Type B pancreatic cell (in vitro differentiated cells): ENCODE results near the gene DHX16. TPM values are rescaled to one million over a fixed set of nuclear protein-coding genes. Genes with fewer than 3 reads are reported as not detected.

Experiments used
- DNase-seq: peaks from one replicate; pipeline ENCODE4 v3.0.0; 2021; ENCODE audit warnings: mixed read lengths; ENCODE audit not compliant: unreplicated experiment; ENCODE audit errors: extremely low spot score
- H3K27ac Mint-ChIP-seq: 2 replicates; pipeline ENCODE4 v1.8.0; 2021; ENCODE audit warnings: mild to moderate bottlenecking, mixed read lengths
- H3K27me3 Mint-ChIP-seq: 2 replicates; pipeline ENCODE4 v1.8.0; 2021; ENCODE audit warnings: mixed read lengths
- H3K36me3 Mint-ChIP-seq: 2 replicates; pipeline ENCODE4 v1.8.0; 2021; ENCODE audit warnings: mixed read lengths
- H3K4me1 Mint-ChIP-seq: one replicate; pipeline ENCODE4 v1.8.0; 2021; ENCODE audit warnings: mixed read lengths; ENCODE audit not compliant: unreplicated experiment
- H3K4me3 Mint-ChIP-seq: 2 replicates; pipeline ENCODE4 v1.8.0; 2021; ENCODE audit warnings: mild to moderate bottlenecking, mixed read lengths
- H3K9me3 Mint-ChIP-seq: 2 replicates; pipeline ENCODE4 v1.8.0; 2021; ENCODE audit warnings: mixed read lengths
- CTCF ChIP-seq: fragments of 200-600 bp; sonication (generic); conservative IDR thresholded peaks from 2 replicates; pipeline ENCODE4 v1.5.0; 2021; ENCODE audit warnings: antibody characterized with exemption, mild to moderate bottlenecking
- total RNA-seq: library from RNA; stranded (reverse); gene quantifications from 2 replicates; pipeline ENCODE4 v1.2.1, GENCODE V29; 2021; ENCODE audit warnings: low replicate concordance

The DHX16 gene
- total RNA-seq, 1 donor from 2014 or later, result 29.6 TPM

DNA sequence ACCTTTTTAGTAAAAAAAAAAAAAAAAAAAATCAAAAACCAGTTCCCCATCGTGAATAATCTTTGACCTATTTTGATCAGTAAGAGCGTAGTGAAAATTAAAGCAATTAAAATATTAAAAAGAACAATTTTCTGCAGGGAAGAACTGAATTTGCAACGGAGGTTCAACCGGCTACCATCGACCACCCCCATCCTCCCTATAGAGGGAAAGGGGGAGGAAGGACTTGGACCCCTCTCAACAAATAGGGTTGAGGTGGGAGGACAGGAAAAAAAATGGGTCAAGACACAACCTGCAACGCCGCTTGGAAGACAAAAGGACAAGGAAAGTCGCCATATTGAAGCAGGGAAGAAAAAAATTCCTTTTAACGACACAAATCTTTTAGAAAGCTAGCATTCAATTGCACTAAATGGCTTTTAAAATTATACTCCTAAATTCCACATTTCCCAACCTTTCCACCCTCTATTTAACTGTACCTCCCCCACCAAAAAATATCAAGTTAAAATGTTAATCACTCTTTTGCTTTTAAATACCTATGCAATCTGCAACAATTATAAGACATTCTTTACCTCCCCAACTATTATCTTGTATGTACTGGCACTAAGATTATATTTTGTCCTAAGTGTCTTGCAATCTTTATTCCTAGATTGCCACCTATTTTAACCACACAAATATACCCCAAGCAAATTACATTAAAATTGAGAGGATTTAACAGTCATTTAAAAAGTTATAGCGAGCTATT lies 57.4 kb downstream of the DHX16 start:
- no peaks in the 10 kb centered on the region for H3K9me3 Mint-ChIP-seq
- peaks cover 21% of the 10 kb centered on the region for H3K27me3 Mint-ChIP-seq
- H3K36me3 Mint-ChIP-seq, result peaks cover 30% of the 10 kb centered on the region
- H3K27ac Mint-ChIP-seq, result peak overlapping the region; percentile 100
- DNase-seq, result no peak
- TF ChIP-seq CTCF, result peak; percentile 11
- H3K4me3 Mint-ChIP-seq, result peak overlapping the region; percentile 95
- peaks cover 43% of the 10 kb centered on the region for H3K4me1 Mint-ChIP-seq

GRCh38 chr6:30614843-30615218 lies 58.0 kb downstream of the DHX16 start:
- DNase-seq, result peak; percentile 80
- no peaks in the 10 kb centered on the region for H3K9me3 Mint-ChIP-seq
- peak overlapping the region; percentile 95 for H3K4me3 Mint-ChIP-seq
- H3K4me1 Mint-ChIP-seq, result peaks cover 43% of the 10 kb centered on the region
- H3K27me3 Mint-ChIP-seq, result peaks cover 21% of the 10 kb centered on the region
- H3K27ac Mint-ChIP-seq, result peak overlapping the region; percentile 100
- H3K36me3 Mint-ChIP-seq, result peaks cover 30% of the 10 kb centered on the region
- no peak for TF ChIP-seq CTCF

DNA sequence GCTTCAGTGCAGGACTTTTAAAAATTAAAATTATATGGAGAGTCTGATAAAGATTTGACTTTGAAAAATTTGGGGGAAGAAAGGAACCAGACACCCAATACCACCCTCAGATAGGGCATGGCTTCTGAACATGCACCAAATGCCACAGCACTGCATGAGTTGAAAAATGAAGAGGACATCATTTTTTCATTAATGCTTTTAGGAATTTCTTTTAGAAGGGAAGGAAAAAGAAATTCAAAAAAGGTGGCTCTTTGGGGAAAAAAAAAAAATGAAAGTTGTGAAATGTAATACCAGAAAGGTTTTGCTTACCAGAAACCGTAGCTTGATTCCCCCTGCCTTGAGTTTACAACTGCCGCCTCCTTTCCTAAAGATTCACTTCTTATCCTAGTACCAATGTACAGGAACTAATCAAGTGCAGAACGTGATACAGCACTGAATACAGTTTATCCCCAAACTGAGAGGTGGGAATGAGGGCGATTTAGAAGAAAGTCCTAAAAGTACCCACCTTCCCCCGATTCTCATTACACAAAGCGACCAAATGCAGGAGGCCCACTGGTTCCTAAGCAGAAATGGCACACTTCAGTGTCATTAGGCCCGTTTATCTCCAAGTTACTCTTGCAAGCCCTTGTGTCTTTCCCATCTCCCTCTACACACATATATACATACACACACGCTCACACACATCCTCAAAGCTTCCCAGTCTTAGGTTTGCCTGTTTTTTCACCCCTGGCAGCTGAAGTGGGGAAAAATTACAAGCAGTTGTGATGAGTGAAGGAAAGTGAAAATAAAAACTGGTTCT lies 58.6 kb downstream of the DHX16 start:
- H3K36me3 Mint-ChIP-seq, result peaks cover 36% of the 10 kb centered on the region
- peaks cover 40% of the 10 kb centered on the region for H3K4me1 Mint-ChIP-seq
- no peak for TF ChIP-seq CTCF

DNA sequence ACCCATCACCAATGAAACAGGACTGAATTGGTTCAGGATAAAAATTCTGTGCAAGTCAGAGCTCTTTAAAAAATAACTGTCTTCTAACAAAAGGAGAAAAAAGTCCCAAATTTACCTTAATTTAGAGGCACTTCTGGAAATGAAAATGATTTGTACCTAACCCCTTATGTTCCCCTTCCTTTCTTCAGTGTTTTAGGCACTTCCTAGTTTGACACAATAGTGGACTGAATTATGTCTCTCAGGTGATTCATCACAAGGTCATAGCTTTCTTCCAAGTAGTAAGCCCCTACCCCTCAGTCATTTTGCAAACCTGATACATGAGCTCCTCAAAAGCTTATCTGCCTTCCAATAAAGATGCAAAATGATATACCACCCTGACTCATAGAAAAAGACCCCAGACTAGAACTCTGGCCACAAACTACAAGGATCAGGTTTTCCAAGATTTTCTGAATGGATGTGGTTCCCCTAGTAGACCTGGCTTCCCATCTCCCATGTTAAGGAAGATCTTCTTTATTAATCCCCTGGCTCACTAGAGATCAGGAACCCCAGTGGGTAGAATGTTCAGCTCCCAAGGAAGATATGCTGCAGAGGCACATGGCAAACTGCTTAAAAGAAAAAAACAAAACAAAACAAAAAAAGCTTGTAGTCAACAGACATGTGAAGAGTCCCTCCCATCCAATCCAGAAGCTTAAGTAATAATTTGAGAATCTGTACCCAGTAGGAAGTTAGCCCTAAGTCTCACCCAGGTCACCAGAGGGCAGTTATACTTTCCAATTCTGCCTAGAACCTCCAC lies 59.4 kb downstream of the DHX16 start:
- Mint-ChIP-seq H3K4me3 (peak overlapping the region; percentile 78), H3K4me1 (peaks cover 32% of the 10 kb centered on the region), H3K27me3 (peaks cover 21% of the 10 kb centered on the region), H3K27ac (peak overlapping the region; percentile 78), H3K36me3 (peaks cover 42% of the 10 kb centered on the region), H3K9me3 (no peaks in the 10 kb centered on the region)
- no peak for DNase-seq
- TF ChIP-seq CTCF, result no peak

More for the DNA sequence above, 58.6 kb downstream of the DHX16 start:
- Mint-ChIP-seq H3K9me3 (no peaks in the 10 kb centered on the region), H3K27ac (peak overlapping the region; percentile 100), H3K27me3 (peaks cover 21% of the 10 kb centered on the region), H3K4me3 (peak overlapping the region; percentile 95)
- DNase-seq, result no peak

- peaks cover 31% of the 10 kb centered on the region for H3K4me1 Mint-ChIP-seq
- H3K27ac Mint-ChIP-seq, result peak overlapping the region; percentile 78
- no peak for DNase-seq
- no peak for TF ChIP-seq CTCF
- H3K4me3 Mint-ChIP-seq, result peak overlapping the region; percentile 14
- no peaks in the 10 kb centered on the region for H3K9me3 Mint-ChIP-seq
- peaks cover 44% of the 10 kb centered on the region for H3K36me3 Mint-ChIP-seq
- peaks cover 21% of the 10 kb centered on the region for H3K27me3 Mint-ChIP-seq
Measured at GRCh38 chr6:30612687-30613248, 60.0 kb downstream of the DHX16 start.
